GM21526 (cell line): ENCODE measurements around the gene CCR3.

ENCODE experiments used
- ATAC-seq: cut with Tn5 transposase; IDR thresholded peaks from one replicate; pipeline ENCODE4 v1.9.1; 2021; ENCODE audit warnings: moderate library complexity; ENCODE audit not compliant: unreplicated experiment, low FRiP score

The CCR3 gene

GRCh38 chr3:46293991-46294833, 52.0 kb downstream of the CCR3 start:
- no peak for ATAC-seq

GRCh38 chr3:46296826-46297225, 54.6 kb downstream of the CCR3 start:
- ATAC-seq, result no peak

- ATAC-seq, result no peak
Measured at GRCh38 chr3:46297658-46298423, 55.6 kb downstream of the CCR3 start.

GRCh38 chr3:46298871-46299607, 56.8 kb downstream of the CCR3 start:
- ATAC-seq, result no peak

- ATAC-seq, result no peak
Measured at GRCh38 chr3:46299608-46300460, 57.6 kb downstream of the CCR3 start.

GRCh38 chr3:46300461-46300789, 58.2 kb downstream of the CCR3 start:
- ATAC-seq, result no peak

- ATAC-seq, result no peak
Measured at GRCh38 chr3:46301122-46301835, 59.0 kb downstream of the CCR3 start.

- ATAC-seq, result no peak
Measured at GRCh38 chr3:46303240-46303639, 61.0 kb downstream of the CCR3 start.

- no peak for ATAC-seq
Measured at GRCh38 chr3:46304739-46305138, 62.5 kb downstream of the CCR3 start.

- ATAC-seq, result no peak
Measured at GRCh38 chr3:46312991-46313390, 70.7 kb downstream of the CCR3 start.

- ATAC-seq, result no peak
Measured at GRCh38 chr3:46314517-46314916, 72.3 kb downstream of the CCR3 start.

- no peak for ATAC-seq
Measured at GRCh38 chr3:46316206-46316605, 73.9 kb downstream of the CCR3 start.
